HG02759 (cell line): ENCODE measurements around the gene KIF3A.

ENCODE experiments used
- ATAC-seq: cut with Tn5 transposase; IDR thresholded peaks from one replicate; pipeline ENCODE4 v1.9.1; 2021; ENCODE audit warnings: mild to moderate bottlenecking, moderate library complexity; ENCODE audit not compliant: unreplicated experiment

The KIF3A gene

DNA sequence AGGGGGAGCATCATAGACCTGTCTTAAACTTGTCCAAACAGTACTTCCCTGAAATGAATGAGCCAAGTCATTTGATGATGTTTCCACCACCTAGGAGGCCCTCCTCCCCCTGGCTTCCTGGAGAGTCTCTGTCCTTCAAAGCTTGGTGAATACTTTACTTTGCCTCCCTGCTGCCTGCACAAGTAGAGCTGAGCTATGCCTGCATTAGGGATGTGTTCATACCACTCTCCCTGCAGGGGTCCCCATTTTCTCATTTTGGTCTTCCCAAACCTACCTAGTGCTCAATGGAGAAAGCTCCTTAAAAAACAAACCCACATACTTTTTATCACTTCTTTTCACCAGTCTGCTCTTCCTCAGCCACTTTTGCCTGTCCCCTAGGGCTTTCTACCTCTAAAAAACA is 17.6 kb upstream of the KIF3A start:
- ATAC-seq, result no peak

DNA sequence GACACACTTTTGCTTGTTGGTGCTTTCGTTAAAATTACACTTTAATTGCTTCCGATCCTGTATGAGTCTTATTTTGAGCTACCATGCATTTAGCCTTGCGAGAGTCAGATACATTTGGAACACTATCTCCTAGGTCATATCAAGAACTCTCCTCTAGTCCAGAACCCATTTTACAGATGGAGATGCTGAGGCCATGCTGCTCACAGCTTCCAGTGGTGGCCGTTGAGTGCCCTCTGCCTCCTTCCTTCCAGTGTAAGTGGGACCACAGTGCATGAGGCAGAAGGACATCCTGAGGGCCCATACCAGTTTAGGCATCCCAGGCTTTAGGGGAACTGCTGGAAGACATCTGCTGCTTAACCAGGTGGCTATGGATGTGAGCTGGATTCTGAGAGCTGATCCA is 16.8 kb upstream of the KIF3A start:
- no peak for ATAC-seq

DNA sequence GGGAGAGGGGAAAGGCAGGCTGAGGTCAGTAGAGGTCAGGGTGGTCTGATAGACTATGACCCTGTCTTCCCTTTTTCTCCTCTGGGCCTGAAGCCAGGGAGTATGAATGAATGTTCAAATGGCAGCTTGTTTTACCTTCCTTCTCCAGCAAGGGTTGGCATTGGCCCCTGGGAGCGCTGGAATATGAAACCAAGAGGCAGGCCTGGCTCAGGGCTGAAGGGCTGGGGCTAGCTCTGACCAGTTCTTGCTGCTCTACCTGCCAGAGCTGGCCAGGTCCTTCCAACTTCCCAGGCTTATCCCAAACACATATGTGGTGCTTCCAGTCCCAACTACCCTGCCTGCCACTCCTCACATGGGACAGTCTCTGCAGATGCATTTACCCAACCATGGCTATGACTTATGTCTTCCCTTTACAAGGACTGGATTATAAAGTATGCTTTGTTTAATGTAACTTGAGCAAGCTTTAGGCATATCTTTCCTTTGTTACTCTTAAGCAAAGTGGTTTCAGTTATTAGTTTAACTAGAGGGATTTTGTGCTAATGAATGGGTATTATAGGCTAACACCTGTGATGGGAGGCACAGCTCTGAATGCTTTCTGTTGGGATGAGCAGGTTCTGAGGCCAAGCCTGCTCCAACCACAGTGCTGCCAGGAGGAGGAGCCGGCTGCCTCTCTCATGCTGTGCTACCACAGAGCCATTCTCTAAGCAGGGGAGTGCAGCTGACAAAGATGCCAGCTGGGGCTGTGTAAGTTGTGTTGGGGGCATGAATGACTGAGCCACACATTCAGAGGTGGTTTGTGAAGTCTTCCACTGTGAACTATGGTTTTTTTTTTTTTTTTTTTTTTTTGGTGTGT is 16.0 kb upstream of the KIF3A start:
- ATAC-seq, result no peak

GRCh38 chr5:132752581-132753125 is 15.3 kb upstream of the KIF3A start:
- ATAC-seq, result no peak

DNA sequence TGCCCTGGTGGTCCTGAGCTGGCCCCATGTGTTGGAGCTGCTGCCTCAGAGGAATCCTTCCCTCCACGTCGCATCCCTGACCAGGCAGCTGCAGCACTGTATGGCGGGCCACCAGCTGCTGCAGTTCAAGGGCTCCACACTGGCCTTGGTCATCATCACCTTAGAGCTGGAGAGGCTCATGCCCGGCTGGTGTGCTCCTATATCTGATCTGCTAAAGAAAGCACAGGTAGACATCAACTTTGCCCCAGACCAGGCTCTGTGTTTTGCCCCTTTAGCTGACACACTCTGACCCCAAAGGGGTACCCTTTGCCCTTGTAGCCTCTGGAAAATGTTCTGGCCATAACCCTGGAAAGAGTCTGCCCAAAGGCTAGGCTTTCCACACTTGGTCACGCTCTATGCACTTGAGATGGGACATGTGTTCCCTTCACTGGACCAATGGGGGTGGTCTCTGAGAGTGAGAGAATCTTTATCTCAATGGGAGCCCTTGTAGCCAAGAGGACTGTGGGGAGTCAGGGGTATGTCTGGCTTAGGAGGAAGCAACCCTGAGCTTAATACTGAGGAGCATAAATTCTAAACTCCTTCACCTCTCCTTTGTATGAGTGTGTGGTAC is 14.7 kb upstream of the KIF3A start:
- no peak for ATAC-seq

GRCh38 chr5:132751444-132751843 is 14.1 kb upstream of the KIF3A start:
- ATAC-seq, result no peak

DNA sequence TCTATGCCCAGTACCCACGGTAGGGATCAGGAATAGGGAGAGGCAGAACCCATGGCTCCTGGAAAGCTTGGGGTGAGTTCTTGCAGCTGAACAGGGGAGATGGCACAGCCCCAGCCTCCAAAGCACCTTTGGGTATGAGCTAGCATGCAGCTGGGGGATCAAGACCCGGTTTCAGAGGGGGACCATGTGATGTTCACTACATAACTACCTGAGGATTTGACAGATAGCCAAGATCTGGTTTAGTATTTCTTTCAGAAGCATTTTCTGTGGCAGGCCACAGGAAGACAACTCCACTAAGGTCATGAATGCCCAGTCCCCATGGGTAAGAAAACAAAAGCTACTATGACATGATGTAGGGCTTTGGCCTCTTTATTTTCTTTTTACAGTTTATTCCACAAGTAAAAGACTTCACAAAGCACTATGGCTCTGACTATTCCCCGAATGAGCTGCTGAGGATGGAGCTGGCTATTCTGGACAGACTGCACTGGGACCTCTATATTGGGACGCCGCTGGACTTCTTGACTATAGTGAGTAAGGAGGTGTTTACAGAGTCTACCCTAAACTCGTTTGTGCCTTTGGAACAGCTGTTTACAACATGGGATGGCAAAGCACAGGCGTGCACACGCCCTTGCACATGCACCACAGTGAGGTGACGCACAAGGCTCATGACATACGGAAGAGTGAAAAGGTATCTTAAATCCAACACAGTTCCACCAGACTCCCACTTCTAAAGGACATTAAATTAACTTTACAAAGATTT is 13.3 kb upstream of the KIF3A start:
- peak; percentile 33 for ATAC-seq

DNA sequence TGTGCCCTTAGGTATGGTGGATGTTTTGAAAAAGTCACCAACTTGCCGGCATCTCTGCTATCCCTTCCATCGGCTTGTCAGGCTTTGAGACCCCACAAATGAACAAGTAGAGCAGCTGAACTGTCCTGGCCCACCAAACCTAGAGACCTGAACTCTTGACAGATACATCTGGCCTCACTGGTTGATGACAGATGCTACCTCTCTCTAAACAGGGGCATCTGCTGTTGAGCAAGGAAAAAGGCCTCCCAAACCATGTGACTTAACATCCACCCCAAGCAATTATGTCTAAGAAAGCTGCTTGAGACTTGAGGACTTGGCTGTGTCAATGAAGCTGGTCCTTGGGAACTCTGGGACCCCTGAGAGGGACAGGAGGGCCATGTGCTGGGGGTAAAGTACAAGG is 12.2 kb upstream of the KIF3A start:
- no peak for ATAC-seq

DNA sequence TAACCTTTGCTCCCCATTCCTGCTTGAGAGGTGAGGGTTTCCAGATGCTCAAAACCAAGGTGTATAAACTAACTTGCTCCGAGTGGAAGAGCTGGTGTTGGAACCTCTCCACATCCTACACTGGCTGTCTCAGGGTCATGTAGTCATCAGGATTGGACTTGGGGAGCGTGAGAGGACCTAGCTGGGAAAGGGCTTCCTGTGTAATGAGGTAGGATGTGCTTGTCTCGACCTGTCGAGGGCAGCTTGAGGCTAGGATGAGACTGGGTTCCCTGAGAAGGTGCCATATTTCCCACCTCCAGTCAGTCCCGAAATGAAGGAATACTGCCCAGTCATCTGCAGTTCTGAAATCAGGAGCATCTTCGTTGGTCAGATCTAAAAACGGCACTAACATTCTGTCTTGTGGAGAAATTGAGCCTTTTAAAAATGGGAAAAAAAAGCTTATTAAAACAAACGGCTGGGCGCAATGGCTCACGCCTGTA is 11.2 kb upstream of the KIF3A start:
- no peak for ATAC-seq

DNA sequence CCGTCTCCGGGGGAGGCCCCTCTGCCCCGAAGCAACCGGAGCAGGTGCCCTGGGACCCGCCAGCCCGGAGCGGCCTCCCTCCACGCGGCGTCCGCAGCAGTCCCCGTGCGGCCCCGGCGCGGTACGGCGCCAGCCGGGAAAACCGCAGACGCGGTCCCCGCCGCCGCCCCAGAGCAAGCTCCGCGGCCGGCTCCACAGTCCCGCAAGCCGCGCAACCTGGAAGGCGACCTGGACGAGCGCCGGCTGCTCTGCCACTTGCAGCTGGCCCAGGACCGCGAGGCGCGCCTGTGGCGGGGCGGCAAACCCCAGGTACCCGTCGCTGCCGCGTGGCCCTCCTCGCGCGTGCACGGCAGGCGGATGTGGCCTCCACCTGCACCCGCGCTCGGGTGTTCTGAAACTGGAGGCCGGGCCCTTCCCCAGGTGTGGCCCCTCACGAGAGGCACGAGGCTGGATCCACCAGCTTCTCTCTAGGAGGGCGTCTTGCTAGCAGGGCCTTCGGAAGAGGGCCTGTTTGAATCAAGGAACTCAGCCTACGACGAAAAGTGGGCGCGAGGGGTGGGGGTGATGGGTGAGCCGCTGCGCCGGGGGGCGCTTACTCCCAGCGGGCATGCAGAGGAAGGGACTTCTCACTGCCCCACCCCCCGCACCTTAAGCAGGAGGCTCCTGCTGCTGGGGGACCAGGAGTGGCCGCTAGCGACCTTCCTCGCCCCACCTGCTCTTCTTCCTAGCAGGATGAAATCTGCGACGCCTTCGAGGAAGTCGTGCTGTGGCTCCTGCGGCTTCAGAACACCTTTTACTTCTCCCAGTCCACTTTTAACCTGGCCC is 10.5 kb upstream of the KIF3A start:
- no peak for ATAC-seq

DNA sequence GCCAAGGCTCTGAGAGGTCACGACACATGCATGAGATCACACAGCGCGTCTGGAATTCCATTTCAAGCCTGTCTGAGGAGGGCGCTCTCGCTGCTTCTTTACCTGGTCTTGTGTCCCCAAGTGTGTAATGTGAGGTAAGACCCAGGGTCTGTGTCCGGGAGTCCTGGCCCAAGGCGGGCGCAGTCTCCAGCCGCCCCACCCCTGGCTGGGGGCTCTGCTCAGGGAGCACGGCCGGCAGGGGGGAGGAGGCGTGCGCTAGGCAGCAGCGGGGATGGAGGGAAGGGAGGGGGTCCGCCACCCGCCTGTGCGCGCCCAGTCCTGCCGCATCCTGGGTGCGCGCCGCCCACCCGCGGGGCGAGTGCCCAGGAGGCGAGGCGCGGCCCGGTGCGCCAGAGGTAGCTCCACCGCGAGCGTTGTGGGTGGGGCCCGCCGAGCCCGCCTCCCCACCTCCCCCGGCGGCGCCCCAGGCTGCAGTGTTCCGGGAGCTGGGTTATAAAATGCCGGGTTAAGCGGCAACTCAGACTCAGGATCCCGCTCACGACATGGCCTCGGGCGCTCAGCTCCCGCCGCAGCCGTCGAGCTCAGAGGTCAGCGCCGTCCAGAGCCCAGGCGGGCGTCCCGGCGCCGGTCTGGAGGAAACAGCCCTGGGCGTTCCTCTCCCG is 9.7 kb upstream of the KIF3A start, which contains the start of gene CCNI2:
Gene CCNI2, plus strand, starts transcription at position 473 of the 662 bp plus-strand sequence. Its CDS starts 70 bp downstream, at position 543.
- peak; percentile 53 for ATAC-seq

DNA sequence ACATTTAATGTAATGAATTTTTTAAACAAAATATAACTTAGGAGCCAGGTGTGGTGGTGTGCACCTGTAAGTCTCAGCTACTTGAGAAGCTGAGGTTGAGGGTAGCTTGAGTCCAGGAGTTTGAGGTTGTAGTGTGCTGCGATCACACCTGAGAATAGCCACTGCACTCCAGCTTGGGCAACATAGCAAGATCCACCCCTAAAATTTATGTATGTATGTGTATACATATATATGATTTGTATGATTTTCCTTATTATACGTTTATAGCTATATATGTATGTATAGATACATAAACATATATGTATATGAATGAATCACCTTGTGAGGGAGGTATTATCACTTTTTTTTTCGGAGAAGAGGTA is 9.2 kb upstream of the KIF3A start:
- no peak for ATAC-seq

GRCh38 chr5:132744659-132745058 is 7.3 kb upstream of the KIF3A start:
- no peak for ATAC-seq

DNA sequence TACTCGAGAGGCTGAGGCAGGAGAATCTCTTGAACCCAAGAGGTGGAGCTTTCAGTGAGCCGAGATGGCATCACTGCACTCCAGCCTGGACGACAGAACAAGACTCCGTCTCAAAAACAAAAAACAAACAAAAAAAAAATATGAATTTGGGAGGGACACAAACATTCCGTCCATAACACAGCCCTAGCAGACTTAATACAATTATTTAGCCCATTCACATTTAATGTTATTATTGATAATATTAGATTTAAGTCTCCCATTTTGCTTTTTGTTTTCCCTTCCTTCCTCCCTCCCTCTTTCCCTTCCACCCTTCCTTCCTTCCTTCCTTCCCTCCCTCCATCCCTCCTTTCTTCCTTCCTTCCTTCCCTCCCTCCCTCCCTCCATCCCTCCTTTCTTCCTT is 5.3 kb upstream of the KIF3A start:
- ATAC-seq, result no peak

- no peak for ATAC-seq
These were observed 4.8 kb upstream of the KIF3A start for GRCh38 chr5:132742158-132742557.

- ATAC-seq, result no peak
These were observed 1.9 kb upstream of the KIF3A start for GRCh38 chr5:132739232-132739631.

GRCh38 chr5:132737982-132738681 is 786 bp upstream of the KIF3A start:
- ATAC-seq, result no peak

DNA sequence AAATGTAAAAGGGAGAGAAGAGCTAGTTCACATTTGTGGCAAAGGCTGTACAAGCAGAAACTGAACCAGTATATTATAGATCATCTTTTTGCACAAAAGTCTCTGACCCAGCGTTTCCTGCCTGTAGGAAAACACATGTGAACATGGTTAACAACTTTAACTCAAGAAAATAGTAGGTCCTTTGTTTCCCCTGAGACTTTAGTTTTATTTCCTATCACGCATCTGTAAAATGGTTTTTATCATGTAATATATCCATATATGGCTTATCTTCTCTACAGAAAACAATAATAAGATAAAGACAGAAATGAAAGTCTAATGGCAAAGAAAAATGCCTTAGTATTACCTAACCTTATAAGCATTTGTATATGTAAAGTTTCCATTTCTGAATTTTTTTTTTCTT is 2.7 kb downstream of the KIF3A start:
- no peak for ATAC-seq

GRCh38 chr5:132733499-132734148 is 3.7 kb downstream of the KIF3A start:
- no peak for ATAC-seq
